Natural killer cell treated with Interleukin-12 subunit alpha and Interleukin-12 subunit beta and Interleukin-15 and Interleukin-18, amount 100 ng/mL, for 72 hours (primary cell): ENCODE data around the gene PLEKHG4. TPM values are rescaled to one million over a fixed set of nuclear protein-coding genes. Genes with fewer than 3 reads are reported as not detected.

Source experiments
- ATAC-seq, 2 donors: fragments of 150-1000 bp; cut with Tn5 transposase in 1 of 2; sonication (Bioruptor Pico), chemical (Tn5 transposase) in 1 of 2; 2 replicates each; pipeline ENCODE4 v1.10.0; 2021
- DNase-seq: peaks from one replicate; pipeline ENCODE4 v3.0.0; 2022; ENCODE audit warnings: low spot score
- H3K27ac Mint-ChIP-seq, 2 donors: 1 replicate in 1 of 2; 2 replicates in 1 of 2; pipeline ENCODE4 v1.8.0; 2022; ENCODE audit warnings: mixed read lengths in 2 of 2, mild to moderate bottlenecking in 1 of 2, moderate library complexity in 1 of 2
- H3K27me3 Mint-ChIP-seq, 2 donors: 1 replicate in 1 of 2; 2 replicates in 1 of 2; pipeline ENCODE4 v1.8.0; 2022; ENCODE audit warnings: mixed read lengths in 2 of 2
- H3K36me3 Mint-ChIP-seq: one replicate; pipeline ENCODE4 v1.8.0; 2022; ENCODE audit warnings: mixed read lengths
- H3K4me1 Mint-ChIP-seq, 2 donors: 1 replicate in 1 of 2; 2 replicates in 1 of 2; pipeline ENCODE4 v1.8.0; 2022; ENCODE audit warnings: low read depth in 2 of 2, mixed read lengths in 2 of 2, mild to moderate bottlenecking in 1 of 2
- H3K4me3 Mint-ChIP-seq: one replicate; pipeline ENCODE4 v1.8.0; 2022; ENCODE audit warnings: mixed read lengths
- H3K9me3 Mint-ChIP-seq: 2 replicates; pipeline ENCODE4 v1.8.0; 2022; ENCODE audit warnings: mixed read lengths
- total RNA-seq, 2 donors: library from RNA; stranded (reverse); gene quantifications; one replicate each; pipeline ENCODE4 v1.2.3, GENCODE V29; 2022

The PLEKHG4 gene
- total RNA-seq, 2 donors from 2014 or later = 5.8 to 8.7 TPM

DNA sequence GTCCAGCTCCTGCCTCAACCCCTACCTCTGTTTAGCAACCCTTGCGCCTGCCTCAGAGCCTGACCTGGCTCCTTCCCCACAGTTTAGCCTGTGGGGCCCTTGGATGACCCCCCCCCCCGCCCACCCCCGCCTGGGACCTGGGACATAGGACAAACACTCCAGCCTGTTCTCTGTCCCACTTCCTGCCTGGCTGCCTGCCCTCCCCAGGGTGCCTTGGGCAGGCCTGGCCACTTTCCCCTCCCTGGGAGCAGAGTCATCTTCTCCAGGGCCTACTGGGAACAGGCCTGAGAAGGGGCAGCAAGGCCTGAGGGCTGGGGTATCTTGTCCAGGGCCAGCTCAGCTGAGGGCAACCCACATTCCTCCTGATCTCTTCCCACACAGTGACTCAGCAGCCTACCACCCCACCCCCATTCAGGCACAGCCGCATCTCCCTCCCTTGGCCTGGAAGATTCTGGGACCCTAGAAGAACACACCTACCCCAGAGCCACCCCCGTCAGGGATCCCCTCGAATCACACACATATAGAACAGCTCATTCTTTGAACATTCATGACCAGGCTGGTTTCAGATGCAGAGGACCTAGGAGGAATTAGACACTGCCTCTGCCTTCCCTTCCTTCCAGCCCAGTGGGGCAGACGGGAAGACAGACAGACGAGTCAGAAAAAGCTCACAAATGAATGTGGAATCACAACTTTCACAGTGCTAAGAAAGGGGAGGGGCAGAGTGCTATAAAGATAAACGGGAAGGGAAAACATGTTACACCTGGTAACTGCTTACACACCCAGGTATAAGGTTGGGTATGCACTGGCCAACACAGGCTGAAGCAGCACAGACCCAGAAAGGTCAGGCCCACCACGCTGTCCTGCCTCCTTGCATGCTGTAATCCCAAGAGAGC is 38.1 kb upstream of the PLEKHG4 start:
- no peak for ATAC-seq
- no peak for DNase-seq
- H3K36me3 Mint-ChIP-seq = peaks cover 2% of the 10 kb centered on the region
- peaks cover 41 to 48% of the 10 kb centered on the region in 2 donors for H3K4me1 Mint-ChIP-seq
- no peaks in the 10 kb centered on the region for H3K27me3 Mint-ChIP-seq
- peak overlapping the region; percentile 28 for H3K4me3 Mint-ChIP-seq
- H3K9me3 Mint-ChIP-seq = no peaks in the 10 kb centered on the region
- peak overlapping the region; percentile 88 to 95 for H3K27ac Mint-ChIP-seq

DNA sequence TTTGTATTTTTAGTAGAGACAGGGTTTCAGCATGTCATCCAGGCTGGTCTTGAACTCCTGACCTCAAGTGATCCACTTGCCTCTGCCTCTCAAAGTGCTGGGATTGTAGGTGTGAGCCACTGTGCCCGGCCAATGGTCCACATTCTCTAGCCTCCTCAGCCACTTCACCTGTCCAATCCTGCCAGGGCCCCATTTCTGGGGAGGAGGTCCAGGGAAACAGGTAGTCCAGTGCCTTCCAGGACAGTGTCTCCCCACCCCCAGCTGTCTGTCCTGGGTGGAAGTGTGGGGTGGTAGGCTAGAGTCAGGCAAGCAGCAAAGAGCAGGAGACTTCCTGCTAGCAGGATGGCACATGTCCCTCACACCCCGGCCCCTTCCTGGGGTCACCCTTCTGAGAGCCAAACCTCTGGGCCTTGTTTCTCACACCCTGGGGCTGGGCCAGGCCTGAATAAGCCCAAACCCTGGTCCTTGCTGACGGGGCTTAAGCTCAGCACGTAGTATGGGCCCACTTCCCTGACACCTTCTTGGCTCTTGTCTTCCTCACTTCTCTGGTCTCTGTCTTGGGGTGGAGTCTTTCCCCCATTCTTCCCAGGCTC is 37.1 kb upstream of the PLEKHG4 start:
- Mint-ChIP-seq H3K4me1 (peaks cover 39 to 45% of the 10 kb centered on the region in 2 donors), H3K27ac (peak overlapping the region; percentile 95 to 99), H3K9me3 (no peaks in the 10 kb centered on the region), H3K36me3 (no peaks in the 10 kb centered on the region), H3K27me3 (no peaks in the 10 kb centered on the region), H3K4me3 (peak overlapping the region; percentile 69)
- ATAC-seq (no peak), DNase-seq (no peak)

DNA sequence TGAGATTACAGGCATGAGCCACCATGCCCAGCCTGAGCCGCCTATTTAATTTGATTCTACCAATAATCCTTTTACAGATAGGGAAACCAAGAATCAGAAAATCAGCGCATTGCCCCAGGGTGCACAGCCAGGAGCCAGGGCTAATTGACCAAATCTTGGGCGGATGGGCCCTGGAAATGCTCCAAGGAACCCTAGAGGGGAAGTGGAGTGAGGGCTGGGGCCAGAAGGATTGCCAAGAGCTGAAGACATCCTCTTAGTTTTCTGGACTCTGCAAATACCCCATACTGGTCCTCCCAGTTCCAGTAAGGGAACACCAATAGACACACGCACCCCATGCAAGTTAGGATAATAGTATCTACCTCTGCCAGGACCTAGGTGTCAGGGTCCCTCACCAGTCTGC is 35.9 kb upstream of the PLEKHG4 start:
- no peak for ATAC-seq
- Mint-ChIP-seq H3K9me3 (no peaks in the 10 kb centered on the region), H3K36me3 (no peaks in the 10 kb centered on the region), H3K27ac (peak overlapping the region; percentile 95 to 99), H3K4me3 (peak overlapping the region; percentile 99), H3K27me3 (no peaks in the 10 kb centered on the region), H3K4me1 (peaks cover 50 to 51% of the 10 kb centered on the region in 2 donors)
- DNase-seq = no peak

DNA sequence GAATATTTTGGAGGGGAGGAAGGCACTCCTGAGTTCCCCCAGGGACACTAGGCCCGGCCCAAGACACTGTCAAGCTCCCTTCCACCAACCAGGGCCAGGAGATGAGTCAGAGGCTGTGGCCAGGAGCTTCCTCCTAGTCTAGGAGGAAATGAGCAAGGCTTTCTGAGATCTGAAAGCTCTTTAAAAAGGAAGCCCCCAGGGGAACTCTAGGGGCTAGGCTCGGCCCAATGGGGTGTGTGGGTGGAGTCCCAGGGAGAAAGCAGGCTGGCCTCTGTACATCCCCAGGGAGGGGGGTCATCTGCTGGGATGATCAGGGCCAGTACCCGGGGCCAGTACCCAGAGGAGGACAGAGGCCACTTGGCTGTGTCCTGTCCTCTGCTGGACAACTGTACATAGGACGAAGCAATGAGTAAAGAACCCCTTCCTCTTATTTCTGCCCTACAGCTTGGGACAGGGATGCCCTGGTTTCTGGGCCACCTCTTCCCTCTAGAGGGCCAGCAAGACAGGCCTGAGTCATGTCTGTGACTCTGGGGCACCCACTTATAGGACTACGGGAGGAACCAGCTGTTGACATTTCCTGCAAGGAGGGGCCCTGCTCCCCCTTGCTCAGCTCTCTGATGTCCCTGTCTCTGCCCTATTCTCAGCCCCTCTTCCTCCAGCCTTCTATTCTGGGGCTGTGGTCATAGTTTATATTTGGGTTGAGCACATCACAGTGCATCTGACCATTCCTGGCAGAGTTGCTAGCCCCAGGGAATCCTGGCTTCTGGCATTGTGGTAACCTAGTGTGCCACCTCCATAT is 34.7 kb upstream of the PLEKHG4 start:
- no peaks in the 10 kb centered on the region for H3K9me3 Mint-ChIP-seq
- peak overlapping the region; percentile 99 for H3K4me3 Mint-ChIP-seq
- peaks cover 52% of the 10 kb centered on the region in 2 donors for H3K4me1 Mint-ChIP-seq
- peak overlapping the region; percentile 95 to 99 for H3K27ac Mint-ChIP-seq
- H3K36me3 Mint-ChIP-seq = no peaks in the 10 kb centered on the region
- ATAC-seq (peak; percentile 77 to 79), DNase-seq (peak; percentile 94)
- H3K27me3 Mint-ChIP-seq = peaks cover 3 to 4% of the 10 kb centered on the region in 2 donors

DNA sequence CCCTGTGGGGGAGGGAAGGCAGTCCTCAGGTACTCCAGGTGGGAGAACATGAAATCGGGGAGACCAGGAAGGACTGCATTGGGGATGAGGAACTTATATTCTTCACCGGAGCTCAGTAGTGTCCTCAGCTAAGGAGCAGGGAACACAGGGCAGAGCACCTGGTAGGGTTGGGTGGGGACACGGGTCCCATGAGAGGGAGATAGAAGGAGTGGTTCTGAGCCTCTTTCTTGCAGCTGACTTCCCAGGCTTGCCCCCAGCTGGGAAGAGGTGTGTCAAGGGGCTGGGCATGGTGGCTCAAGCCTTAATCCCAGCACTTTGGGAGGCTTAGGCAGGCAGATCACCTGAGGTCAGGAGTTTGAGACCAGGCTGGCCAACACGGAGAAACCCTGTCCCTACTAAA is 34.1 kb upstream of the PLEKHG4 start:
- Mint-ChIP-seq H3K4me3 (peak overlapping the region; percentile 99), H3K4me1 (peaks cover 51 to 53% of the 10 kb centered on the region in 2 donors), H3K27me3 (peaks cover 9 to 10% of the 10 kb centered on the region in 2 donors), H3K27ac (peak overlapping the region; percentile 95 to 99), H3K9me3 (no peaks in the 10 kb centered on the region), H3K36me3 (no peaks in the 10 kb centered on the region)
- DNase-seq = no peak
- no peak for ATAC-seq

DNA sequence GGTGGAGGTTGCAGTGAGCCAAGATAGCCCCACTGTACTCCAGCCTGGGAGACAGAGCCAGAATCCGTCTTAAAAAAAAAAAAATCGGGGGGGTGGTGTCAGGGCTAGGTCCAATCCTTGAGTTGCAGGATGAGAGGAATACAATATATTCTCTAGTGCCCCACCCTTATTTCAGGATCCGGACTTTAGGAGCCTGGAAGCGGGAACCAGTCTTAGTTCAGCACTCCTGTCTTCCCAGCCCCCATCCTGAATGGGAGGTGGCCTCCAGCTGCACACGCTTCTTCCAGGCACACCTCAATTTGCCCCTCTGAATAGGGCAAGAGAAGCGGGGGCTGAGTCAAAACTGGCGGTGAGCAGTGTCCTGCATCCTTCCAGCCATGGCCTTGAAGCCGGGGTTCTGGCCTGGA is 33.7 kb upstream of the PLEKHG4 start:
- H3K4me1 Mint-ChIP-seq = peaks cover 51 to 53% of the 10 kb centered on the region in 2 donors
- H3K4me3 Mint-ChIP-seq = peak overlapping the region; percentile 99
- H3K9me3 Mint-ChIP-seq = no peaks in the 10 kb centered on the region
- H3K27ac Mint-ChIP-seq = peak overlapping the region; percentile 95 to 99
- ATAC-seq (no peak), DNase-seq (no peak)
- H3K36me3 Mint-ChIP-seq = no peaks in the 10 kb centered on the region
- H3K27me3 Mint-ChIP-seq = peaks cover 12 to 14% of the 10 kb centered on the region in 2 donors

DNA sequence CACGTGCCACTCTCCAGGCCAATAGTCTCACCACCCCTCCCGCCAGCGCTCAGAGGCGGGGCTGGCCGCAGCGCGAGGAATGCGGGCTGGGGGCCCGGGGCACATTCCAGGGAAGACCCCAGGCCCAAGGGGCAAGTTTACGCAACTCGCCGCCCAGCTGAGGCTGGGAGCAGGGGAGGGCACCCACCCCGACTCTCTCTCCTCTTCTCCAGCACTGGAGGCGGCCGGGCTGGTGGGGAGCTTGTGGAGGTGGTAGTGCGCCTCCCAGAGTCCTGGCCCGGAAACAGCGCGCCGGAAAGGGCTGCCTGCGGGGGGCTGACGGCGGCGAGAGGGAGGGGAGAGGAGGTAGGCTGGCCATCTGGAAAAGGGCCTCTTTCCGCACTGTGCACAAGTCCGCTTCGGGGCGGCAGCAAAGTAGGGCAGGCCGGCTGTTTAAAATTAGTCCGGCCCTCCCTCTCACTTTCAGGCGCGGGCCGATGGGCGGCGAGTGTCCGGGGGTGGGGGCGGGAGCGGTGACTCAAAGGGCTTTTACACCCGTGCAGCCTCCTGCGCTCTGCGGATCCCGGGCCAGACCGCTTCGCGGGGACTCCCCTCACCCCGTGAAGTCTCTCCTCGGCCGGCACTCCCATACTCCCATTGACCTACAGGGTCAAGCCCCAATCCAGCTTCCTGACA is 33.1 kb upstream of the PLEKHG4 start:
- Mint-ChIP-seq H3K36me3 (no peaks in the 10 kb centered on the region), H3K9me3 (no peaks in the 10 kb centered on the region), H3K27ac (peak overlapping the region; percentile 95 to 96), H3K4me1 (peaks cover 50 to 52% of the 10 kb centered on the region in 2 donors), H3K27me3 (peaks cover 12 to 14% of the 10 kb centered on the region in 2 donors), H3K4me3 (peak overlapping the region; percentile 99)
- DNase-seq (peak; percentile 89), ATAC-seq (peak; percentile 37 to 68)

DNA sequence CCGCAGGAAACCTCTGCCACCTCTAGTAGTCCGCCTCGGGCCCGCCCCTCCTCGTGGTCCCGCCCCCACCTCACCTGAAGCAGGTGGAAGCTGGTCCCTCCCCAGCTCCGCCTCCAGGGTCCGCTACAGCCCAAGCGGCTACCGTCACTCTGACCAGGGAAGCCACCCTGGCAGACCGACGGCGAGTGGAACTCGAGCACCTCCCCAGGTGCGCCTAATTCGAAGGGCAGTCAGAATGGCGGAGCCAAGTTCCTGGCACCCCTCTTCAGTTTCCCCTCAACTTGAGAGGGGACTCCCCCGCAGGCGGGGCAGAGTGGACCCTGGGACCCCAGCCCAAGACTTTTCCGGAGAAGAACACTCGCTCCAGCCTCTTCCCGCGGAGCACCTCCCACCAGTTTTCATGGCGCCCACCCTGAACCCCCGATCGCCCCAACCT is 32.6 kb upstream of the PLEKHG4 start:
- H3K27ac Mint-ChIP-seq = peak overlapping the region; percentile 95 to 96
- H3K4me3 Mint-ChIP-seq = peak overlapping the region; percentile 99
- DNase-seq (no peak), ATAC-seq (peak; percentile 0 to 8)
- peaks cover 12 to 14% of the 10 kb centered on the region in 2 donors for H3K27me3 Mint-ChIP-seq
- H3K9me3 Mint-ChIP-seq = no peaks in the 10 kb centered on the region
- H3K4me1 Mint-ChIP-seq = peaks cover 45 to 47% of the 10 kb centered on the region in 2 donors
- no peaks in the 10 kb centered on the region for H3K36me3 Mint-ChIP-seq

DNA sequence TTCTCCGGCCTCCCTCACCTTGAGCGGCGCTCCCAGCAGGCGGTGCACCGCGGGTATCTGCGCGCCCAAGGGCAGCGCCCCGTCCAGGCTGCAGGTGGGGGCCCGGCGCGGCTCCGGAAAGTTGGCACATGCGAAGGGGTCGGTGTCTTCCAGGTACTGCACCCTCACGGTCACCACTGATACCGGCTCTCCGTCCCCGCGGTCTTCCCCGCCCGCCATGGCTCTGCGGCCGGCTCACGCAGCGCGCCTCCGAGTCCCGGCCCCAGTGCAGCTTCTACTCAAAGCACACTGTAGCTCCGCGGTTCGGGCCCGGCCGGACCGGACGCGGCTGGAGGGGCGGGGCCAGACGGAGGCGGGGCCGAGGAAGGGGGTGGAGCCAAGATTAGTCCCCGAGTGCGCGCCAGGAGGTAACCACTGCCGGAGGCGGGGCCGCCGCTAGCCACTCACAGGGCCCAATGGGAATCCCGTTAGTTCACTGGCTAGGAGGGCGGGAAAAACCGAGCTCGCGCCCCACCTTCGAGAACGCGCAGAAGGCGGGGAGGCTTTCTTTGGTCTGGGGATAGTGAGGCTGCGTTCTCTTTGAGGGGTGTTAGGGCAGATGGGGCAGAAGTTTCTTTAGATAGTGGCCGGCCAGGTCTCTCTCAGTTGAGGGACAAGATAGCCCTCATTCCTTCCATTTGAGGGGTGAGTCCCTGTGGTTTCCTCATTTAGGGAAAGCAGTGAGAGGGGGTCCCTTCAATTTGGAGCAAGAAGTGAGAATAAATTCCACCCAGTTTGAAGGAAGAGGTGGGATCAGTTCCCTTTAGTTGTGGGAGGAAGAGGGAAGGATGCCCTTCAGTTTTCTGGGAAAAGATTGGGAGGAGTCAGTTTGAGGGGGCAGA is 31.9 kb upstream of the PLEKHG4 start, which contains the start of gene FHOD1:
FHOD1 (minus strand) TSS at position 290 of the 881 bp plus-strand sequence; CDS start at position 219, 71 bp downstream.
- Mint-ChIP-seq H3K9me3 (no peaks in the 10 kb centered on the region), H3K27me3 (peaks cover 12 to 14% of the 10 kb centered on the region in 2 donors), H3K36me3 (no peaks in the 10 kb centered on the region), H3K4me1 (peaks cover 44 to 45% of the 10 kb centered on the region in 2 donors), H3K4me3 (peak within 1 kb of the TSS; percentile 99), H3K27ac (peak within 1 kb of the TSS; percentile 95 to 96)
- ATAC-seq (peak; percentile 82 to 86), DNase-seq (peak; percentile 99)

DNA sequence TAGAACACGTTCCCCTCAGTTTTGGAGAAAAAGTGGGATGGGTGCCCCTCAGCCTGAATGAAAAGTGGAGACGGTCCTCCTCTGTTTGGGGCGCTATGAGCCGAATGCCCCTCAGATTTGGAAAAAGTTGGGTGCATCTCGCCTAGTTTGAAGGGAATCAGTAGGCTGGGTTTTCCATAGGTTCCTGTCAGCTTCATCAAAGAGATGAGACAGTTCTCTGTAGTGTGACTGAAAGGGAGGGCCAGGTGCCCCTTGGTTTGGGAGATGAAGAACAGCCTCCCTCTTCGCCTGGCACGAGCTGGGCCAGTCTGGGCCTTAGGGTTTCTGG is 31.3 kb upstream of the PLEKHG4 start:
- Mint-ChIP-seq H3K27ac (peak overlapping the region; percentile 95 to 96), H3K27me3 (peaks cover 14% of the 10 kb centered on the region in 2 donors), H3K4me1 (peaks cover 40 to 41% of the 10 kb centered on the region in 2 donors), H3K36me3 (no peaks in the 10 kb centered on the region), H3K9me3 (no peaks in the 10 kb centered on the region), H3K4me3 (peak overlapping the region; percentile 99)
- DNase-seq = no peak
- no peak for ATAC-seq

DNA sequence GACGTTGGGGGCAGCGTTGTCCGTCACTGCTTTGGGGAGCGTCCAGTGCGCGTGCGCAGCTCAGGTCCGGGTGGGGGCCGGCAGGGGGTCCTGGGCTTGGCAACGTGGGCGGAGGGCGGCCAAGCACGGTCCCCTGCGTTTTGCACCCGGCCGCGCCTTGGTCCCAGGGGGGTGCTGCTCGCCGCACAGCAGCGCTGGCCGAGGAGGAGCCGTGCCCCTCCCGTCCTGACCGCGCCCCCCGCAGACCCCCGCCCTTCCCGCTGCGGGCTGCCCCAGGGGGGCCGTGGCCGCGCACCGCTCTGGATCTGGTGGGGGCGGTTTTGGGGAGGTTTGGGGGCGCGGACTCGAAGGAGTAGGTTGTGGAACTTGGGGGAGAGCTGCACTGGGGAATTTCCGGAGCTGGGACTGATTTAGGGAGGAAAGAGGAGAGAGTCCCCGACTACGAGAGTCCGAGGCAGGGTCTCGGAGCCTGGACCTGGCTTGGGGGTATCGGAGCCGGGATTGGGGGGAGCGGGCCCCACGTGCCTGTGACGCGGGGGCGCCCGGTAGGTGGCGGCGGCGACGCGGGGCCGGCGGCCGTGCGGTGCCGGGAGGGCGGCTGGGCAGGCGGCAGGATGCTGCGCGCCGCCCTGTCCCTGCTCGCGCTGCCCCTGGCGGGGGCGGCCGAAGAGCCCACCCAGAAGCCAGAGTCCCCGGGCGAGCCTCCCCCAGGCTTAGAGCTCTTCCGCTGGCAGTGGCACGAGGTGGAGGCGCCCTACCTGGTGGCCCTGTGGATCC is 30.7 kb upstream of the PLEKHG4 start, which contains the start of gene SLC9A5:
SLC9A5 (plus strand) TSS at position 579 of the 777 bp plus-strand sequence; CDS start at position 615, 36 bp downstream.
- Mint-ChIP-seq H3K36me3 (no peaks in the 10 kb centered on the region), H3K27me3 (peaks cover 14% of the 10 kb centered on the region in 2 donors), H3K9me3 (no peaks in the 10 kb centered on the region), H3K4me3 (peak within 1 kb of the TSS; percentile 99), H3K4me1 (peaks cover 36 to 37% of the 10 kb centered on the region in 2 donors), H3K27ac (peak within 1 kb of the TSS; percentile 95 to 96)
- DNase-seq = no peak
- ATAC-seq = no peak
